Fibroblast of skin of right quadriceps (primary cell): ENCODE data around the gene NOC2L.
A peak's percentile ranks its signal among the peaks of the same experiment; 100 is the strongest.

Source experiments
- DNase-seq: peaks from one replicate; pipeline ENCODE4 v3.0.0-alpha.2; 2013

The NOC2L gene

GRCh38 chr1:927234-927633, 31.8 kb downstream of the NOC2L start:
- DNase-seq, result no peak

- DNase-seq, result peak; percentile 64
Measured at GRCh38 chr1:925561-926421, 33.3 kb downstream of the NOC2L start.

GRCh38 chr1:924656-925560, 34.1 kb downstream of the NOC2L start:
- peak; percentile 58 for DNase-seq

- no peak for DNase-seq
Measured at GRCh38 chr1:923991-924655, 34.9 kb downstream of the NOC2L start.

GRCh38 chr1:923131-923990, 35.7 kb downstream of the NOC2L start, which contains the start of gene SAMD11:
Gene SAMD11 (plus strand): TSS chr1:923923. CDS start chr1:924432, 509 bp downstream.
- DNase-seq, result peak; percentile 92

GRCh38 chr1:921011-921837, 37.8 kb downstream of the NOC2L start:
- DNase-seq, result peak; percentile 83

- DNase-seq, result no peak
Measured at GRCh38 chr1:920521-920920, 38.5 kb downstream of the NOC2L start.

- DNase-seq, result no peak
Measured at GRCh38 chr1:920010-920409, 39.0 kb downstream of the NOC2L start.

- DNase-seq, result no peak
Measured at GRCh38 chr1:919271-919872, 39.7 kb downstream of the NOC2L start.

- DNase-seq, result no peak
Measured at GRCh38 chr1:918843-919242, 40.2 kb downstream of the NOC2L start.

GRCh38 chr1:918353-918752, 40.7 kb downstream of the NOC2L start:
- no peak for DNase-seq

- DNase-seq, result no peak
Measured at GRCh38 chr1:917466-918091, 41.5 kb downstream of the NOC2L start.

GRCh38 chr1:917076-917459, 42.0 kb downstream of the NOC2L start:
- DNase-seq, result no peak

GRCh38 chr1:916173-917075, 42.6 kb downstream of the NOC2L start:
- no peak for DNase-seq

GRCh38 chr1:915295-916172, 43.5 kb downstream of the NOC2L start:
- DNase-seq, result no peak

- no peak for DNase-seq
Measured at GRCh38 chr1:914891-915280, 44.2 kb downstream of the NOC2L start.

GRCh38 chr1:914131-914890, 44.7 kb downstream of the NOC2L start:
- no peak for DNase-seq
